Glutamatergic neuron (in vitro differentiated cells): ENCODE results near the gene DNM3. TPM values are rescaled to one million over a fixed set of nuclear protein-coding genes. Genes with fewer than 3 reads are reported as not detected.

Source experiments
- DNase-seq: peaks from one replicate; pipeline ENCODE4 v3.0.0; 2022
- H3K27ac Mint-ChIP-seq: one replicate; pipeline ENCODE4 v1.8.0; 2020; ENCODE audit warnings: mild to moderate bottlenecking, mixed read lengths, inconsistent platforms; ENCODE audit not compliant: unreplicated experiment
- H3K27me3 Mint-ChIP-seq: one replicate; pipeline ENCODE4 v1.8.0; 2020; ENCODE audit warnings: mild to moderate bottlenecking, moderate library complexity, mixed read lengths, inconsistent platforms; ENCODE audit not compliant: unreplicated experiment
- H3K36me3 Mint-ChIP-seq: one replicate; pipeline ENCODE4 v1.8.0; 2020; ENCODE audit warnings: mild to moderate bottlenecking, mixed read lengths, inconsistent platforms; ENCODE audit not compliant: unreplicated experiment
- H3K4me1 Mint-ChIP-seq: one replicate; pipeline ENCODE4 v1.8.0; 2020; ENCODE audit warnings: mild to moderate bottlenecking, low read depth, mixed read lengths, inconsistent platforms; ENCODE audit not compliant: unreplicated experiment
- H3K4me3 Mint-ChIP-seq: one replicate; pipeline ENCODE4 v1.8.0; 2020; ENCODE audit warnings: mild to moderate bottlenecking, mixed read lengths, inconsistent platforms; ENCODE audit not compliant: unreplicated experiment
- H3K9me3 Mint-ChIP-seq: one replicate; pipeline ENCODE4 v1.8.0; 2020; ENCODE audit warnings: mild to moderate bottlenecking, moderate library complexity, mixed read lengths, inconsistent platforms; ENCODE audit not compliant: unreplicated experiment
- CTCF ChIP-seq: fragments of 200-600 bp; sonication (generic); IDR thresholded peaks from one replicate; pipeline ENCODE4 v1.5.0; 2021; ENCODE audit not compliant: partially characterized antibody, unreplicated experiment
- total RNA-seq: library from RNA; stranded (reverse); fragmentation: NEBNext Ultra II Directional; extraction: Animal tissue kit (Norgen Biotek cat#: 25700); gene quantifications from one replicate; pipeline ENCODE4 v1.2.1, GENCODE V29; 2021; ENCODE audit not compliant: unreplicated experiment

Gene DNM3
- total RNA-seq, 1 donor from 2014 or later, result 11.4 TPM

DNA sequence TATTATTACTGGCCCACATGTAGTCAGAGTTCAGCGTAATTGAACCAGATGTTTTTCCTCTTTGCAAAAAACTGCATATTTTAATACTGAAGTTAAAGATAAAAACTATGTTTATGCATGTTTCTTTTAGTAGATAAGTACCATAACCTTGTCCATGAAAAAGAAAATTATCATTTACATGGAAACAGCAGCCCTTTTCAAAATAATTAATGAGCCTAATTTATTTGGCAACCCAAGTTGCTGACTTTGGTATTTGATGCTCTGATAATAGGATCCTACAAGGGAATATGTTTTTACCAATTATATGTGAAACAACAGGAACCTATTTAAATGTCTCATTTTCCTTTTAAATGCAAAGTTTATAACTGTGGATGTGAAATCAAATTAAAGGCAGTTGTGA, 297.9 kb downstream of the DNM3 start:
- no peak for TF ChIP-seq CTCF
- no peaks in the 10 kb centered on the region for H3K36me3 Mint-ChIP-seq
- H3K27ac Mint-ChIP-seq, result no peak overlapping the region
- no peak overlapping the region for H3K4me3 Mint-ChIP-seq
- H3K9me3 Mint-ChIP-seq, result no peaks in the 10 kb centered on the region
- no peak for DNase-seq
- peaks cover 3% of the 10 kb centered on the region for H3K4me1 Mint-ChIP-seq
- no peaks in the 10 kb centered on the region for H3K27me3 Mint-ChIP-seq

GRCh38 chr1:172140072-172140471, 298.8 kb downstream of the DNM3 start:
- no peak for TF ChIP-seq CTCF
- no peak overlapping the region for H3K4me3 Mint-ChIP-seq

DNA sequence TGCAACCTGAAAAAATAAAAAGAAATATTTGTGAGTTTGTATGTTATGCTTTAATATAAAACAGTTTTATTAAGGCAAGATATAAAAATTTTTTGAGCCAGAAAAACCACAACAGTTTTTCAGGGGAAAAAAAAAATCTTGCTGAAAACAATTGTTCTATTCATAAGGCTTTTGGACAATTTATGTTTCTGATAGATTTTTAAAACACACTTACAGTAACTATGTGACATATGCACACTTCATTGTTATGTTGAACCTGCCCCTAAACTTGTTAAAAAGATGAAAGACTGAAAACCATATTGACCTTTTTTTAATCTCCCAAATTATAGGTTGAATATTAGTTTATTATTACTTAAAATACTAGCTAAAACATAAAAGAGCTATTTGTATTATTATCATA, 299.3 kb downstream of the DNM3 start:
- Mint-ChIP-seq H3K4me1 (peaks cover 16% of the 10 kb centered on the region), H3K27ac (no peak overlapping the region), H3K9me3 (no peaks in the 10 kb centered on the region), H3K27me3 (no peaks in the 10 kb centered on the region), H3K4me3 (no peak overlapping the region), H3K36me3 (no peaks in the 10 kb centered on the region)
- DNase-seq, result no peak
- TF ChIP-seq CTCF, result no peak

More at GRCh38 chr1:172140072-172140471, 298.8 kb downstream of the DNM3 start:
- Mint-ChIP-seq H3K36me3 (no peaks in the 10 kb centered on the region), H3K27me3 (no peaks in the 10 kb centered on the region), H3K27ac (no peak overlapping the region), H3K9me3 (no peaks in the 10 kb centered on the region), H3K4me1 (peaks cover 12% of the 10 kb centered on the region)
- DNase-seq, result no peak

DNA sequence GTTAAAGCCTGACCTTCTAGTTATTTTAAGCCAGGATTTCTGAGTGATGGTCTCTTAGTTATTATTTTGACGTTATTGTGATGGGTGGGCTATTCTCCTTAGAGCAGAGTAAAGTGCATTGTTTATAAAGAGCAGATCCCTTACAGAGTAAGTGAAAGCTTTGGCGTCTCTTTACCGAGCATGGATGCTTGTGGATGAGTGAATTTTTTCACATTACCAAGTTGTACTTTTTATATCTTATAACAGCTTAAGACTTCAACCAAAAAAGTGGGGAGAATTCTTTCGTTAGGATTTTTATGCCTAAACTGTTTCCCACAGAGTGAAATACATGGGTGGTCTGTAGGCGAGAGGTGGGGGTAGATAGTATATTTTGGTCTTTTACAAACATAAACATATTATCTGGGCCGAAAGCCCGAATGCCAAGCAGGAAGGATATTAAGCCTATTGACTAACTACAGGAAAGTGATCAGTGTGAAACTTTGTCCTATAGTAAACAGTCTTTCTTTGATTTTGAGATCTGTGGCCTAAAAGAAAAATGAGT, 300.1 kb downstream of the DNM3 start:
- Mint-ChIP-seq H3K9me3 (no peaks in the 10 kb centered on the region), H3K36me3 (no peaks in the 10 kb centered on the region), H3K27me3 (no peaks in the 10 kb centered on the region), H3K4me3 (no peak overlapping the region), H3K27ac (no peak overlapping the region), H3K4me1 (peaks cover 19% of the 10 kb centered on the region)
- no peak for DNase-seq
- TF ChIP-seq CTCF, result no peak

GRCh38 chr1:172142324-172142723, 301.0 kb downstream of the DNM3 start:
- H3K9me3 Mint-ChIP-seq, result no peaks in the 10 kb centered on the region
- peaks cover 19% of the 10 kb centered on the region for H3K4me1 Mint-ChIP-seq
- H3K27ac Mint-ChIP-seq, result no peak overlapping the region
- H3K36me3 Mint-ChIP-seq, result no peaks in the 10 kb centered on the region
- H3K4me3 Mint-ChIP-seq, result no peak overlapping the region
- no peak for DNase-seq
- no peaks in the 10 kb centered on the region for H3K27me3 Mint-ChIP-seq
- no peak for TF ChIP-seq CTCF
